Measurements from ENCODE around the gene OR5B21.

OR5B21 gene

DNA sequence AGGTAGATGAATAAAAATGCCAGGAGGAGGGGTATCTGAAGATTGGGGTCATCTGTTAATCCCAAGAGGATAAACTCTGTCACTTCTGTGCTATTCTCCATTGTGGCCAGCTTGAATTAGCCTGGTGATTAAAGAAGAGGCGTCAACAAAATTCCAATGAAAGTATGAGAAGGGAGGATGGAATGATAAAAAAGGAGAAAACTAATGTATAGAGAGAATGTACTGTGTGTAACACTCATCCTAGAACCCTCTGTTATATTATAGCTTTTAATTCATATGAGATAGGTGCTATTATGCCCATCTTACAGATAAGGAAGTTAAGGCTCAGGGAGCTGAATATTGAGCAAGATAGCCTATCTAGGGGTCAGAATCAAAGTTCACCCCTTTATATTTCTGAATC, at the start of gene OR5B21:
OR5B21 (minus strand) TSS at position 101 of the 400 bp plus-strand sequence; CDS start at position 101, 0 bp downstream.
- DNase-seq: no peak

DNA sequence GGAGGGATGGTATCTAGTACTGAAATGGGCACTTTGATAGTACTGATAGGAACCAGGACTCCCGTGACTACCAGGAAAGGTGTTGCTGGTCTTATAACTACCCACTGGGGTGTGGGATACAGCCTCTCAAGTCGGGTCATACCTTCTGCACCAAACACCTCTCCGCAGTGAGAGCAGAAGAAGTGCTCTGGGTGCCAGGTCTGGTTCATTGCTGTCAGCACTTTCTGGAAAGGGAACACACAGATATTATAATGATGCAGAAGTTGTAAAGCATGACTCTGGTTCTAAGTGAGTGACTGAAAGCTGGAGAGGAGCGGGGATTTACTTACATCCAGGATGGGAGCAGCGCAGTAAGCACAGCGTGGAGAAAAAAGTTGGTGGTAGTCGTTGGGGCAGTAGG, 41.7 kb upstream of the OR5B21 start:
- no peak for DNase-seq

DNA sequence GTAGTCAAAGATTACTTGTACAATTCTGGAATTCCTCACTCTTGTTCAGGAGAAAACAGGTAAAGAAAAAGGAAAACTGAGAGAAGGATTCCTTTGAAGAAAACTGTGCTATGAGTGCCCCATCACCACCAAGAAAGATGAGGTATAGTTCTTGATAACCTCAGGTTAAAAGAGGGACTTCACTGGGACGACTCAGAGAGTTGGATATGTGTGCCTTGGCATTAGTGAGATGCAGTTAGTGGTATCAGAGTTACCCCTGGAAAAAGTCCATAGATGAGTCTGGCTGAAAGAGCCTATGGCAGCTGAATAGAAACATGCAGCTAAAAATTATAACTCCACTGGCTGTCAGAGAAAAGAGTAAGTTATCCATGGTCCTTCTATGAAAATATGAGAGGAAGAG, 38.9 kb upstream of the OR5B21 start:
- no peak for DNase-seq

DNA sequence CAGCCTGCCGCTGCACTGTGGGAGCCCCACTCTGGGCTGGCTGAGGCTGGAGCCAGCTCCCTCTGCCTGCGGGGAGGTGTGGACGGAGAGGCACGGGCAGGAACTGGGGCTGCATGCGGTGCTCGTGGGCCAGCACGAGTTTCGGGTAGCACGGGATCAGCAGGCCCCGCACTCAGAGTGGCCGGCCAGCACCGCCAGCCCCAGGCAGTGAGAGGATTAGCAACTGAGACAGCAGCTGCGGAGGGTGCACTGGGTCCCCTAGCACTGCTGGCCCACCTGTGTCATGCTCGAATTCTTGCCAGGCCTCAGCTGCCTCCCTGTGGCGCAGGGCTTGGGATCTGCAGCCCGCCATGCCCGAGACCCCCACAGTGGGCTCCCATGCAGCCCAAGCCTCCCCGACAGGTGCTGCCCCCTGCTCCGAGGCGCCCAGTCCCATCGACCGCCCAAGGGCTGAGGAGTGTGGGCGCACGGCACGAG, 24.0 kb upstream of the OR5B21 start:
- DNase-seq: no peak

DNA sequence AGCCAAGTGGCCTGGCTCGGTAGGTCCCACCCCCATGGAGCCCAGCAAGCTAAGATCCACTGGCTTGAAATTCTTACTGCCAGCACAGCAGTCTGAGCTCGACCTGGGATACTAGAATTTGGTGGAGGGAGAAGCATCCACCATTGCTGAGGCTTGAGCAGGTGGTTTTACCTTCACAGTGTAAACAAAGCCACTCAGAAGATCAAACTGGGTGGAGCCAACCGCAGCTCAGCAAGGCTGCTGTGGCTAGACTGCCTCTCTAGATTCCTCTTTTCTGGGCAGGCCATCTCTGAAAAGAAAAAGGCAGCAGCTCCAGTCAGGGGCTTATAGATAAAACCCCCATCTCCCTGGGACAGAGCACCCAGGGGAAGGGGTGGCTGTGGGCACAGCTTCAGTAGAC, 22.3 kb upstream of the OR5B21 start:
- DNase-seq: no peak

DNA sequence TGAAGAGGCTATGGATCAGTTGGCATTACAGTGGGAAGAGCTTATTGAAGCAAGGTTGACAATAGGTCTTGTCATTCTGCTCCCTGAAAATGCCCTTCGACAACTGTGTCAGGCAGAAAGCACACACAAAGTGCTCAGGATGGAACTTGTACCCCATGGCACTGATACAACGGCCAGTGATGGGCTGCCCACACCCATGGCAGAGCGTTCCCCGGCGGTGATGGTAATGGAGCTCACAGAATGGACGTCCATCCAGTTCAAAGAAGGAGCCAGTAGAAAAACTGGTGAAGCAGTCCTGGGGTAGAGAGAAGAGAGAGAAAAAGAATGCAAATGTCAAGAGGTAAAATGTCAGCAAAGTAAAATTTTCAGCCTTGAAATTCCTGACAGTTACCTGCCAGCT, 19.5 kb upstream of the OR5B21 start:
- DNase-seq: no peak

DNA sequence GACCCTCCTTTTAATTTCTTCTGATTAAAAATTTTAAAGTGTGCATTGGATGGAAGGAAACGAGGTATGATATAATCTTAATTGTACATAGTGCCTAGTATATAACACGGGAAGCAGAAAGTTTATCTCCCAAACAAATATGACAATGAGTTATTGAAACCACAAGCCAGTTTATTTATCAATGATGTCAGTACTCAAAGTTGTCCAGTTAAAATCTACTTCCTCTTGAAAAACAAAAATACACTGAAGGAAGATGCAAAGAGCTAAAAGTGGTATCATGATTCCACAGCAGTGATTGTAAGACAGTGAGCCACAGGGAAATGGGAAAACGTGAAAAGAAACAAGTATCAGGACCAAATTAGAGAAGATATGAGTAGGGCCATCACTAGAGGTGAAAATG, 18.8 kb upstream of the OR5B21 start:
- DNase-seq: no peak

DNA sequence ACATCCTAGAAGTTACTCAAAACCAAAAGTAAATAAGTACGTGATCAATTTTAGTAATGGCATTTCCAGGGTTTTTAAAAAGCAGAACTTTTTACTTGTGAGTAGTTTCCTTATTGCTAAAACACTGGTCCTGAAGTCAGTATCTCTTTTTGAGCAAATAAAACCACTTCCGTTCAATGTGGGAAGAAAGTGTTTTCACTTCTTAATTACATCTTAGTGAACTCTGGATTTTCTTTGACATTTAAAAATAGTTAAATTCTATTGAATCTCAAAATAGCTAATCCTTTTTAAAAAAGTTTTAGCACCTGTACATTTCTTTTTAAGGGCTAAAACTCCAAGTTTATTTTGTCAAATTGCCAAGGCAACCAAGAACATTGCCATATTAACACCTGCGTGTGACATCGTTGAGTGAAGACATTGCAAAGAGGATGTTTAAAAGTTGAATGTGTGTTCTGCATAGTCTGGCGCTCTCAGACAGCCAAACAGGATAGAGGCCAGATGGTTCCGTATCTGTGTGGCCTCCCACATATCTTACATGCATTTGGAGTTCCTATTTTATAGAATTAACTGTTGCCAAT, 17.2 kb upstream of the OR5B21 start:
- DNase-seq: no peak

DNA sequence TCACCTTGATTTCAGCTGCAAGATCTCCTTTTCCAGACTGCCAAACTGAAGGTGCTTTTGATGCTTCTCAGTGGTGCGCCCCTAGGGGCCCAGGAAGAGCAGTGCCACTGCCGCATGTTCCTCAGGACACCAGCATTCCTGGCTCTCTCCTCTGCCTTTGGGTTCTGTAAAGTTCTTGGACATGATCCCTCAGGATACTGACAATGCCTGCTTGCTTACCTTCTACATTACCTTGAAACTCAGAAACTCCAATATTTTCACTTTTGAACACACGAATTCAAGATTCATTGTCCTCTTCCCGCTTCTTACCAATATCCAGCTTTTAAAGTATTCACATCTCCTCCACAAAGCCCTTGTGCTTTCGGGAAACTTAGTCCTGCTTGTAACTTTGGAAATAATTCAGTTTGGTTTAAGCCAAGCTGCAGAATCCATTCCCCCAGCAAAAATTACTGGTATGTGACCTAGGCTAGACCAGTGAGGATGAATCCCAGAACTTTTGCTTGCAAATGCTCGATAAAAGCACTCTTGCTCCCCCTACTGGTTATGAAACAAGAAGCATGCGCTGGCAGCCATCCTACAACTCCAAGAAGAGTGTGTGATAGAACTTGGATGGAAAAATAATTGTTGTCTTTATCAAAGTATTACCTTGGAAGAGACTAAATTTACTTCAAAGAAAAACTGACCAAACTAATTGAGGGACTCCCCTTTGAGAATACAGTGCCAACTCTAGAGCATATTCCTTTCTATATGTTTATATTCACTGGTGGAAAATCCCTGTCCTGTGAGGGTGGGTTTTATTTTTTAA, 16.5 kb upstream of the OR5B21 start:
- DNase-seq: peak in 1 of 2 experiments; percentile 25

DNA sequence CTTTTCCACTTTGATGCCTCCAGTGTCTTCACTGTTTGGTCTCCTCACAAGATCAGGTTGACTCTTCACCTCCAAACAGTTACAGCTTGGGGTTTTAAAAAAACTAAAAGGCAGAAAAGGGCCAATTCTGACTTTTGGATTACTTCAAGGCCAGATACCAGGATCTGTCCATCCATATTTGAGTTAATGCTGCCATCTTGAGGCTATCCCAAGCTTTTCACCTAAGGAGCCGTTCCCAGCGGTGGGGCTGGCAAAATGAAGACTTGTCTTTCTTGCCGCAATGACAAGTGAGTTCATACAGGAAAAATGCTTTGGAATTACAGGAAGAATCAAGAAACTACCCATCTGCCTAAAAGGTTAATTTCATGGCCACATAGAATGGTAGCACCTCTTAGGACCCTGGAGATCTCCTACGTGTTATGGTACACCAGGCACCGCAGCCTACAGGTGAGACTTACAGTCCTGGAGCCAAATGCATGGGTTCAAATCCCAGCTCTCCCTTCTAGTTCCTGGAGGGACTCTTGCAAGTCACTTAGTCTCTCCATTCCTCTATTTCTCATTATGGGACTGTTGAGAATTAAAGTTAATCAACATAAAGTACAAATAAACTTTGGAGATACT, 6.0 kb upstream of the OR5B21 start:
- DNase-seq: no peak

DNA sequence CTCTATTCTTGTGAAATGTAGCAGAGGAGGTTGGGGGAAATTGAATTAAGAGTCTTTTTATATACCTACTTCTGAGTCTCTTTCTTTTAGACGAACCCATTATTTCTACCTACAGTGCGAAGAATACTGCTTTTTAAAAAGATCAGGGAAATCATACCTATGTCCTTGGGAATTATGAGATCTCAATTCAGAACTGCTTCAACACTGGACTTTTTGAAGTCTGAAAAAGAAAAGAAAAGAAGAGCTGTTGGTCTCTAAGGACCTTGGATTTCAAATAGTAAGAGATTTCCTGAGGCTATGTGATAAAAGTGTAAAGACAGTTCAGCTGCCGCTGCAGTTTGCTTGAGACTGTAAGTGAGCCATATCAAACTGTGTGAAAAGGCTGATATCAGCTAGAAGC, 3.7 kb upstream of the OR5B21 start:
- DNase-seq: no peak

DNA sequence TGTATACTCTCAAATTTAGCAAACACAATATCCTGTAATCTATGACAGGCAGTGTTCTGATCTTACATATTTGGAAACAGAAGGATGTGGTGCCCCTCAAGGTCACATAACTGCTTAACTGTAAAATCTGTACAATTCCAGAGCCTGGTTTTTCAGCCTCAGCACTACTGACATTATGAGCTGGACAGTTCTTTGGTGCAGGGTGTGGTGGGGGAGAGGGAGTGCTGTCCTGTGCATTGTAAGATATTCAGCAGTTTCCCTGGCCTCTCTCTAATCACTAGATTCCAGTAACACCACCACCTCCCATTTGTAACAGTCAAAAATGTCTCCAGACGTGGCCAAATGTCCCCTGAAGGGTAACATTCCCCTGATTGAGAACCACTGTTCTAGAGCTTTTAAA, 1.8 kb upstream of the OR5B21 start:
- DNase-seq: no peak

DNA sequence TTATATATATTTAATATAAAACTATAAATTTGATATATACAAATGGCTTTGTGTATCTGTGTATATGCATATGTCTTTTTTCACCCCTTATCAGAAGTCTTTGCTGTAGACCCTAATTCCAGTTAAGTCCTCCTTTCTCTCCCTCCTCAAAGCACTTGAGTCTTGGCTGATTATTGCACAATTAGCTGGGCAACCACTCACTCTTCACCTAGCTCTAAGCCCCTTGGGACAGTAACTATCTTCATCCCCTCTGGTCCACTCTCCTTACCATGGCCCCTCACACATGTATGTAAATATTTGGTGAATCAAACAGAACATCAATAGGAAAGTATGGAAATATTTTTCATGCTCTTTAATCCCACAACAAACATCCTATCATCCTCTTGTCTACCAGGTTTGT, 909 bp upstream of the OR5B21 start:
- DNase-seq: no peak

DNA sequence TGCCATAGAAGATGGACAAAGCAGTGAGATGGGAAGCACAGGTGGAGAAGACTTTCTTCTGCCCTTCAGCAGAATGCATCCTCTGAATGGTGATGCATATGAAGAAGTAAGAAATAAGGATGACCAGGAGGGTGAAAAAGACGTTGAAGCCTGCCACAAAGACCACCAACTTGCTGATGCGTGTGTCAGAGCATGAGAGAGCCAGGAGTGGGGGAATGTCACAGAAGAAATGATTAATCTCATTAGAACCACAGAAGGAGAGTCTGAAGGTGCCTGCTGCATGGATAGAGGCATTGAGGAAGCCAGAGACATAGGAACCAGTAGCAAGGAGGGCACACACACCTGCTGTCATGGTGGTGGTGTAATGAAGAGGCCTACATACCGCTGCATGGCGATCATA, 550 bp downstream of the OR5B21 start:
- DNase-seq: no peak

DNA sequence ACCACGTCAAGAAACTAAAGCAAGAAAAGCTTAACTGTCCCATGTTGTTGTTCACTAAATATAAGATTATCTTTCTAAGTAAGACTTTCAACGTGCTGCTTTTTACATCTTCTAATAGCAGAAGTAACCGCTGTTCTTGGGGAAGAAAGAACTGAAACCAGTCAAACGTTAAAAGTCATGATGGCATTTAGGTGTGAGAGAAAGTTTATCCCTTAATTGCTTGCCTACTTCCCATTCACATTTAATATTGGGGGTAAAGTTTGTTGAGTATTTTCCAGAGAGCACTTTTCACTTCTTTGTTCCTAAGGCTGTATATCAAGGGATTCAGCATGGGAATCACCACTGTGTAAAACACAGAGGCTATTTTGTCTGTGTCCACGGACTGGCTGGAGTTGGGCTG, 970 bp downstream of the OR5B21 start:
- DNase-seq: no peak

DNA sequence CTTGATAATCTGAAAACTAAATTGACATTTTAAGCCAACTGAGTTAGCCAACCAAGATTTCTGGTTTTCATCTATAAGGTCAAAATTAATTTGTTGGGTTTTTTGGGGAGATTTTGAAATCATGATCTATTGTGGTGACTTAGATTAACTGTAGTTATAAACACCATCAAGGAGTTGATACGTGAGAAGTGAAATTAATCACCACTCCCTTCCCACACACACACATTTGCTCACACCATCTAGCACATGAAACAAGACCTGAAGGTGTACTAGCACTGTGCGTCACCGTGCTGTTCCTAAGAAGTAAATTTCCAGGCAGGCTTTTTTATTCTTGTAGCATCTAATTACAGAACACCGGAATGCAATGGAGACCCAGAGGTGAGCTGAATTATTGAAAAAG, 2.1 kb downstream of the OR5B21 start:
- DNase-seq: no peak

DNA sequence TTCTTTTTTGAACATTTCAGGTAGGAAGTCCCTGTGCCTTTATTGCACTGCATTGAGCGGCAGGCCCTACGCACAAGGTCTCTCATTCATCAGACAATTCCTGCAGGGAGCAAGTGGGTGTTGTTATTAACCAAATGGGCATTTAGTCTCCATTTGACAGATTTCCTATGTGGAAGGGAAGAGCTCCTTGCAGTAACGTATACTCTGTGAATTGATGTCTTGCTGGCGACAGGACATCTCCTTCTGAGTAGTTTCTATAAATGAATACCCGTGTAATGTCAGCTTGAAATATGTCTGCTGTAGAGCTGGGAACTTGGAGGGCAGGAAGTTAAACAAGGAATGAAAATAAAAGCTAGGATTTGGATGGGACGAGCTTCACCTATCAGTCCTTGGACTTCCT, 3.7 kb downstream of the OR5B21 start:
- no peak for DNase-seq

DNA sequence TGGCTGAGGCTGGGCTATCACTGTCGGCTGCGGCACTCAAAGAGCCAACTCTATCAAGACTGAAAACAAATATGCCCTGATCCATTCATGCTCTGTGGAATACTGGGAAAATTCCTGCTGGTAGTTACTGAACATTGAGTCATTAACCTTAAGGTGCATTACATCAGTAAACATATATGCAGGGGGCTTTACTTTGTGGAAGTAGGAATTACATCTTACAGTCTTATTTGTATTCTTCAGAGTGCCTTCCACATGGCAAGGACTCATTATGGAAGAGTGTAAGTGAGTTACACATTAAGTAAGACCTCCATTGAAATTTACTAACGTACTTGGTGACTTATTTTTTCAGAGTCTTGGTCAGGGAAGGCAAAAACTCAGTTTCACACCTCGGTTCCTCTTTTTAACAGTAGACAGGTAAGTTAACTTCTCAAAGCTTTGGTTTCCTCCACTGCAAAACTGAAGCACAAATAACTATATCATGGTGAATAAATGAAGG, 4.5 kb downstream of the OR5B21 start:
- no peak for DNase-seq

DNA sequence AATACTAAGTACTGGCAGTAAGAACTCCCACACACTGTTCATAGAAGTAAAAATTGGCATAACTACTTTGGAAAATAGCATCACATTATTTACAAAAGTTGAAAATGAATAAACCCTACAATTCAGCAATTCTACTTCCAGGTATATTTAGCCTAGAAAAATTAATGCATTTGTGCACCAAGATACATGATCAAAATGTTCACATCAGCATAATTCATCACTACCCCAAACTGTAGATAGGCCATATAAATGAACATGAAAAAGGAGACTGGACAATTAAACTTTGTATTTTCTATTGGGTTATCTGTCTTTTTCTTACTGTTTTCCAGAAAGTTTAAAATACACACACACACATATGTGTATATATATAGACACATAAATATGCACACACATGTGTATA, 5.9 kb downstream of the OR5B21 start:
- no peak for DNase-seq

DNA sequence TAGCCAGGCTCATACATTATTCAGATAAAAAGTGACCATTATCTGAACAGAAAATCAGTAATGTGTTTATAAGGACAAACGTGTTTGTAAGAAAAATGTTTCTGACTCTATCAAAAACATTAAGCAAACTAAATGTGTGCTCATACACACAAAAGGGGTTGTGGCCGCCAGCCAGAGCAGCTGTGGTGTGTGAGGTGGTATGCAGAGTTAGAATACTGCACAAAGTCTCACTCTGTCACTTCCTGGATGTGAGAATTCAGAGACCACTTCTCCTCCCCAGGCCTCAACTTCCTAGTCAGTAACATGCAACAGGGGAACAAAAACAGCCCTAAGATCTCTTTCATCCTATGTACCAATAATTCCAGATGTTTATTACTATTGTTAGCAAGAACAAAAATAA, 9.4 kb downstream of the OR5B21 start:
- DNase-seq: no peak

DNA sequence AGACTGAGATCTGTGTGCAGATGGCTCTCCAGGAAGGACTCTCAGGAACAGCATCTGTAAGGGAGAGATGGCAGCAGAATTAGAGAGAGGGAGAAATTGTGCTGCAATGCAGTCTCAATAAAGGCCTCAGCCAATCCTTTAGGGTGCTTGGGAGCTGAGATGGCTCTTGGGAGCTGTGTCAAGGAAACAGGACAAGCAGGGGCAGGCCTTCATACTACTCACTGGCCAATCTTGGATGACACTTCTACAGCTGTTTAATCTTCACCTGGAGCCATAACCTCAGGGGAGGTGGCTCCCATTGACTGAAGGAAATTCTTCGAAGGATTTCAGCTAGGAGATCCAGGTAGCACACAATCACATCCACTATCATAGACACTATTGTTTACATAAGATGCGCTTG, 10.0 kb downstream of the OR5B21 start:
- DNase-seq: no peak

DNA sequence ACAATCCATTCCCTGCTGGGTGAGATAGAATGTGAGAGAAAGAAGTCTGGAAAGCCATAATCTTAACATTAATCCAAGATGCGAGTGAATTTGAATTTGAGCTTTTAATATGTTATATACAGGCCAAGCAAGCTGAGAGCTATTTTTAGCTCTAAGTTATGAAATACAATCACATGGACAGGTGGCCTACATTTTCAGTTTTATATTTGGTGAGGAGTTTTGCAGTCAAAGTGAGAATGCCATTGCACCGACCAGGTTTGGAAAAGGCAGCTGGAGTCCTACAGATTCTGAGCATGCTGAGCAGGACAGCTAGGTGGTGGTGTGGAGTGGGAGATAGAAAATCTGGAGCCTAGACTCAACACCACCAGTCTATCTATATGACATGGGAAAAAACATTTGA, 12.0 kb downstream of the OR5B21 start:
- no peak for DNase-seq

DNA sequence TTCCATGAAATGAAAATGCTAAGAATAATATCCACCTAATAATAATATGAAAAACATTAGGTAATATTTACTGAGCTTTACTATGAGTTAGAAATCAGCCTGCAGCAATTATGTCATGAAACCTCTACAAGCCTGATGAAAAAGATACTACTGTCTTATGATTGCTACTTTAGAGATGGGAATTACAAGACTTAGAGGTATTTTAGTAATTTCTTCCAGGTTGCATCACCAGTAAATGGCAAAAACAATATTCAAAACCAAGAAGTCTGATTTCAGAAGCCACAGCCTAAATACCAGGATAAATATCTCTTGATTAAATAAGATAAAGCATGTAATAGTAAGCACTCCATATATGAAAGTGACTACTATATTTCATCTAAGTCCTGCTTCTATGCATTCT, 13.8 kb downstream of the OR5B21 start:
- DNase-seq: no peak

DNA sequence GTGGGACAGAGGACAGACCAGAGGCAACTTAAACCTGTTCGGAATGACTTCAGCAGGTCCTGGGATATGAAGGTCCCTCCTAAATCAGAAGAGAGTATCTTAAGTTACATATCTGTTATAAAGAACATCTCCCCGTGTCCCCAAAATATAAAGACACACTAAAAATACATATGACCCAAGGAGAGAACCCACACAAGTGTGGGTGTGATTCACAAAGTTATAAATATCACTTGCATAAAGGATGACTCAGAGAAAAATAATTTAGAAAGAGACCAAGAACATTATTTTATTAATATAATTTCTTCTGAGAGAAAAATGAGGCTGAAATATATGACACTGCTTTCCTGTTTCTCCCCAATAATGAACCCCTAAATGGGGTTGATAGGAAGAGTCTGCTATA, 14.2 kb downstream of the OR5B21 start:
- DNase-seq: no peak
